Activated naive CD4-positive, alpha-beta T cell treated with anti-CD3 and anti-CD28 coated beads, Interleukin-2, amount 10 ng/mL, durations not matched to agents 7 days and 5 days (primary cell): ENCODE measurements around the gene VPS35L.

Experiments
- CTCF ChIA-PET: fragments of 350-600 bp; sonication (Branson Sonifier 250); formaldehyde crosslinking; loops from one replicate; lab custom pipeline; 2021; ENCODE audit warnings: antibody characterized with exemption; lab: Charles Lee
- DNase-seq: peaks from one replicate; pipeline ENCODE4 v3.0.0-alpha.2; 2020
- H3K27ac Mint-ChIP-seq: one replicate; pipeline ENCODE4 v1.8.0; 2021; ENCODE audit warnings: mild to moderate bottlenecking, moderate library complexity, mixed read lengths
- H3K27me3 Mint-ChIP-seq: one replicate; pipeline ENCODE4 v1.8.0; 2021; ENCODE audit warnings: mild to moderate bottlenecking, mixed read lengths
- H3K36me3 Mint-ChIP-seq: one replicate; pipeline ENCODE4 v1.8.0; 2021; ENCODE audit warnings: mixed read lengths
- H3K4me1 Mint-ChIP-seq: one replicate; pipeline ENCODE4 v1.8.0; 2021; ENCODE audit warnings: mixed read lengths
- H3K4me3 Mint-ChIP-seq: one replicate; pipeline ENCODE4 v1.8.0; 2021; ENCODE audit warnings: mild to moderate bottlenecking, moderate library complexity, mixed read lengths
- H3K9me3 Mint-ChIP-seq: one replicate; pipeline ENCODE4 v1.8.0; 2021; ENCODE audit warnings: mixed read lengths

The VPS35L gene

GRCh38 chr16:19717741-19718623, 162.5 kb downstream of the VPS35L start, which contains the start of the genes IQCK and KNOP1:
Gene IQCK (plus strand): TSS chr16:19718271. CDS start chr16:19718307, 36 bp downstream.
Gene KNOP1 (minus strand): TSS chr16:19718227. CDS start chr16:19715035, 3,192 bp downstream.
- Mint-ChIP-seq H3K27me3 (no peaks in the 10 kb centered on the region), H3K27ac (peak within 1 kb of the TSS; percentile 80), H3K4me1 (peaks cover 24% of the 10 kb centered on the region), H3K4me3 (peak within 1 kb of the TSS; percentile 93), H3K36me3 (peaks cover 15% of the 10 kb centered on the region), H3K9me3 (no peaks in the 10 kb centered on the region)
- CTCF ChIA-PET, result no interaction called here
- DNase-seq, result peak; percentile 92

- CTCF ChIA-PET, result no interaction called here
- H3K36me3 Mint-ChIP-seq, result peaks cover 13% of the 10 kb centered on the region
- no peaks in the 10 kb centered on the region for H3K9me3 Mint-ChIP-seq
- peak overlapping the region; percentile 93 for H3K4me3 Mint-ChIP-seq
- H3K4me1 Mint-ChIP-seq, result peaks cover 24% of the 10 kb centered on the region
- H3K27me3 Mint-ChIP-seq, result no peaks in the 10 kb centered on the region
- H3K27ac Mint-ChIP-seq, result no peak overlapping the region
- peak; percentile 36 for DNase-seq
Observed at GRCh38 chr16:19718624-19718965, 163.1 kb downstream of the VPS35L start.

- Mint-ChIP-seq H3K36me3 (no peaks in the 10 kb centered on the region), H3K27me3 (no peaks in the 10 kb centered on the region), H3K27ac (no peak overlapping the region), H3K4me1 (peaks cover 10% of the 10 kb centered on the region), H3K9me3 (no peaks in the 10 kb centered on the region), H3K4me3 (no peak overlapping the region)
- no peak for DNase-seq
- CTCF ChIA-PET, result interaction anchor here (1.1 kb wide), 1 partner anchor 17 kb away, joined by 3 read pairs; no protein-coding TSS in a partner anchor
Observed at GRCh38 chr16:19722269-19722952, 166.9 kb downstream of the VPS35L start.

GRCh38 chr16:19722981-19723380, 167.5 kb downstream of the VPS35L start:
- H3K27me3 Mint-ChIP-seq, result no peaks in the 10 kb centered on the region
- no peak for DNase-seq
- CTCF ChIA-PET, result no interaction called here

GRCh38 chr16:19728636-19728965, 173.1 kb downstream of the VPS35L start:
- Mint-ChIP-seq H3K4me1 (no peaks in the 10 kb centered on the region), H3K27ac (no peak overlapping the region), H3K27me3 (no peaks in the 10 kb centered on the region), H3K36me3 (no peaks in the 10 kb centered on the region), H3K4me3 (no peak overlapping the region), H3K9me3 (no peaks in the 10 kb centered on the region)
- CTCF ChIA-PET, result no interaction called here
- no peak for DNase-seq

More at GRCh38 chr16:19722981-19723380, 167.5 kb downstream of the VPS35L start:
- Mint-ChIP-seq H3K9me3 (no peaks in the 10 kb centered on the region), H3K36me3 (no peaks in the 10 kb centered on the region), H3K4me3 (no peak overlapping the region), H3K4me1 (peaks cover 7% of the 10 kb centered on the region), H3K27ac (no peak overlapping the region)

- H3K9me3 Mint-ChIP-seq, result no peaks in the 10 kb centered on the region
- no peak overlapping the region for H3K4me3 Mint-ChIP-seq
- H3K4me1 Mint-ChIP-seq, result no peaks in the 10 kb centered on the region
- no peak for DNase-seq
- CTCF ChIA-PET, result no interaction called here
- H3K27ac Mint-ChIP-seq, result no peak overlapping the region
- H3K27me3 Mint-ChIP-seq, result no peaks in the 10 kb centered on the region
- no peaks in the 10 kb centered on the region for H3K36me3 Mint-ChIP-seq
Observed at GRCh38 chr16:19733551-19733950, 178.0 kb downstream of the VPS35L start.

GRCh38 chr16:19735074-19735867, 179.8 kb downstream of the VPS35L start:
- H3K4me1 Mint-ChIP-seq, result no peaks in the 10 kb centered on the region
- no peak for DNase-seq
- H3K36me3 Mint-ChIP-seq, result no peaks in the 10 kb centered on the region
- H3K4me3 Mint-ChIP-seq, result no peak overlapping the region
- no peaks in the 10 kb centered on the region for H3K27me3 Mint-ChIP-seq
- no peak overlapping the region for H3K27ac Mint-ChIP-seq
- CTCF ChIA-PET, result no interaction called here
- H3K9me3 Mint-ChIP-seq, result no peaks in the 10 kb centered on the region

GRCh38 chr16:19737306-19738038, 182.0 kb downstream of the VPS35L start:
- no peak for DNase-seq
- Mint-ChIP-seq H3K27me3 (no peaks in the 10 kb centered on the region), H3K36me3 (no peaks in the 10 kb centered on the region), H3K4me3 (no peak overlapping the region), H3K4me1 (no peaks in the 10 kb centered on the region), H3K9me3 (no peaks in the 10 kb centered on the region), H3K27ac (no peak overlapping the region)
- CTCF ChIA-PET, result no interaction called here

GRCh38 chr16:19741354-19741753, 185.9 kb downstream of the VPS35L start:
- Mint-ChIP-seq H3K9me3 (no peaks in the 10 kb centered on the region), H3K27ac (no peak overlapping the region), H3K27me3 (peaks cover 3% of the 10 kb centered on the region), H3K36me3 (no peaks in the 10 kb centered on the region), H3K4me1 (no peaks in the 10 kb centered on the region), H3K4me3 (no peak overlapping the region)
- DNase-seq, result no peak
- CTCF ChIA-PET, result no interaction called here

- Mint-ChIP-seq H3K36me3 (no peaks in the 10 kb centered on the region), H3K4me3 (no peak overlapping the region), H3K27me3 (peaks cover 3% of the 10 kb centered on the region), H3K4me1 (no peaks in the 10 kb centered on the region), H3K27ac (no peak overlapping the region), H3K9me3 (no peaks in the 10 kb centered on the region)
- CTCF ChIA-PET, result no interaction called here
- DNase-seq, result no peak
Observed at GRCh38 chr16:19743816-19744159, 188.3 kb downstream of the VPS35L start.

- Mint-ChIP-seq H3K27ac (no peak overlapping the region), H3K9me3 (no peaks in the 10 kb centered on the region), H3K4me3 (no peak overlapping the region), H3K4me1 (no peaks in the 10 kb centered on the region), H3K36me3 (no peaks in the 10 kb centered on the region), H3K27me3 (peaks cover 3% of the 10 kb centered on the region)
- no peak for DNase-seq
- CTCF ChIA-PET, result no interaction called here
Observed at GRCh38 chr16:19744670-19745069, 189.2 kb downstream of the VPS35L start.

GRCh38 chr16:19745286-19746010, 189.9 kb downstream of the VPS35L start:
- Mint-ChIP-seq H3K36me3 (no peaks in the 10 kb centered on the region), H3K4me1 (no peaks in the 10 kb centered on the region), H3K4me3 (no peak overlapping the region), H3K27me3 (peaks cover 3% of the 10 kb centered on the region), H3K9me3 (no peaks in the 10 kb centered on the region), H3K27ac (no peak overlapping the region)
- CTCF ChIA-PET, result no interaction called here
- no peak for DNase-seq

- H3K27me3 Mint-ChIP-seq, result peaks cover 3% of the 10 kb centered on the region
- DNase-seq, result no peak
- CTCF ChIA-PET, result no interaction called here
- H3K36me3 Mint-ChIP-seq, result no peaks in the 10 kb centered on the region
- H3K4me1 Mint-ChIP-seq, result no peaks in the 10 kb centered on the region
- no peak overlapping the region for H3K27ac Mint-ChIP-seq
- no peak overlapping the region for H3K4me3 Mint-ChIP-seq
- H3K9me3 Mint-ChIP-seq, result no peaks in the 10 kb centered on the region
Observed at GRCh38 chr16:19746561-19746960, 191.1 kb downstream of the VPS35L start.
